Gastroesophageal sphincter (tissue), 3 donors: ENCODE measurements around the gene GLP2R.

Source experiments
- EP300 ChIP-seq: sonication (generic); formaldehyde crosslinking; IDR thresholded peaks from one replicate; pipeline ENCODE4 v1.6.1; 2017; ENCODE audit warnings: antibody characterized with exemption, mild to moderate bottlenecking
- POLR2A ChIP-seq, 2 donors: fragments of 450-650 bp; IDR thresholded peaks; one replicate each; pipeline ENCODE4 v1.6.1; 2017; ENCODE audit warnings: antibody characterized with exemption in 2 of 2, mild to moderate bottlenecking in 2 of 2, moderate library complexity in 1 of 2
- POLR2AphosphoS5 ChIP-seq: sonication (generic); formaldehyde crosslinking; IDR thresholded peaks from one replicate; pipeline ENCODE4 v1.6.1; 2017; ENCODE audit warnings: antibody characterized with exemption
- TF ChIP-seq, protein P1 (sequence below), 4 experiments: fragments of 200-600 bp in 2 of 4; fragments of 450-650 bp in 2 of 4; sonication (generic) in 1 of 4; IDR thresholded peaks; one replicate each; pipeline ENCODE4 v1.5.1; 2017 to 2019; ENCODE audit warnings: antibody characterized with exemption in 4 of 4, mild to moderate bottlenecking in 2 of 4, moderate library complexity in 2 of 4

DNA sequence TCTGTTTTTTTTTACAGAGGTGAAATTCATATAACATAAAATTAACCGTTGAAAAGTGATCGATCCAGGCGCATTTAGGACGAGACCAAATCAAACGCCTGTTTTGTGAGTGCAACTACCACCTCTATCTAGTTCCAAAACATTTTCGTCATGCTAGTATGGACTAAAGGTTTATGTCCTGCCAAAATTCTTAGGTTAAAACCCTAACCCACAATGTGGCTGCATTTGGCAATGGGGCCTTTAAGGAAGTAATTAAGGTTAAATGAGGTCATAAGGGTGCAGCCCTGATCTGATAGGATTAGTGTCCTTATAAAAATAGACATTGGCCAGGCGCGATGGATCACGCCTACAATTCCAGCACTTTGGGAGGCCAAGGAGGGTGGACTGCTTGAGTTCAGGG, 112.2 kb downstream of the GLP2R start:
- TF ChIP-seq, protein P1, sequence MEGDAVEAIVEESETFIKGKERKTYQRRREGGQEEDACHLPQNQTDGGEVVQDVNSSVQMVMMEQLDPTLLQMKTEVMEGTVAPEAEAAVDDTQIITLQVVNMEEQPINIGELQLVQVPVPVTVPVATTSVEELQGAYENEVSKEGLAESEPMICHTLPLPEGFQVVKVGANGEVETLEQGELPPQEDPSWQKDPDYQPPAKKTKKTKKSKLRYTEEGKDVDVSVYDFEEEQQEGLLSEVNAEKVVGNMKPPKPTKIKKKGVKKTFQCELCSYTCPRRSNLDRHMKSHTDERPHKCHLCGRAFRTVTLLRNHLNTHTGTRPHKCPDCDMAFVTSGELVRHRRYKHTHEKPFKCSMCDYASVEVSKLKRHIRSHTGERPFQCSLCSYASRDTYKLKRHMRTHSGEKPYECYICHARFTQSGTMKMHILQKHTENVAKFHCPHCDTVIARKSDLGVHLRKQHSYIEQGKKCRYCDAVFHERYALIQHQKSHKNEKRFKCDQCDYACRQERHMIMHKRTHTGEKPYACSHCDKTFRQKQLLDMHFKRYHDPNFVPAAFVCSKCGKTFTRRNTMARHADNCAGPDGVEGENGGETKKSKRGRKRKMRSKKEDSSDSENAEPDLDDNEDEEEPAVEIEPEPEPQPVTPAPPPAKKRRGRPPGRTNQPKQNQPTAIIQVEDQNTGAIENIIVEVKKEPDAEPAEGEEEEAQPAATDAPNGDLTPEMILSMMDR (IDR thresholded peaks at IDR 0.05): no peak
- TF ChIP-seq POLR2A (IDR thresholded peaks at IDR 0.05) (no peak), EP300 (no peak), POLR2AphosphoS5 (no peak)
